Medulla oblongata (tissue), 1 donor: Measurements from ENCODE around the gene B3GNT2.
"Not testable (repeated sequence)": the region's sequence is repeated elsewhere in the genome, so short reads cannot be mapped to it uniquely, and the experiment has no call there.

Experiments
- DNase-seq: peaks from one replicate; pipeline ENCODE4 v3.0.0-alpha.2; 2015; ENCODE audit errors: extremely low spot score

Gene B3GNT2, protein sequence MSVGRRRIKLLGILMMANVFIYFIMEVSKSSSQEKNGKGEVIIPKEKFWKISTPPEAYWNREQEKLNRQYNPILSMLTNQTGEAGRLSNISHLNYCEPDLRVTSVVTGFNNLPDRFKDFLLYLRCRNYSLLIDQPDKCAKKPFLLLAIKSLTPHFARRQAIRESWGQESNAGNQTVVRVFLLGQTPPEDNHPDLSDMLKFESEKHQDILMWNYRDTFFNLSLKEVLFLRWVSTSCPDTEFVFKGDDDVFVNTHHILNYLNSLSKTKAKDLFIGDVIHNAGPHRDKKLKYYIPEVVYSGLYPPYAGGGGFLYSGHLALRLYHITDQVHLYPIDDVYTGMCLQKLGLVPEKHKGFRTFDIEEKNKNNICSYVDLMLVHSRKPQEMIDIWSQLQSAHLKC

GRCh38 chr2:62195421-62196277 lies at the start of gene B3GNT2:
B3GNT2 (plus strand) TSS chr2:62196115; CDS start chr2:62222221, 26,106 bp downstream.
- DNase-seq, result peak; percentile 81

- not testable (repeated sequence) for DNase-seq
Observed at GRCh38 chr2:62146790-62147189, 49.1 kb upstream of the B3GNT2 start.

GRCh38 chr2:62147610-62148301 lies 48.2 kb upstream of the B3GNT2 start:
- DNase-seq, result no peak

GRCh38 chr2:62149708-62150107 lies 46.2 kb upstream of the B3GNT2 start:
- no peak for DNase-seq

- DNase-seq, result no peak
Observed at GRCh38 chr2:62150597-62151305, 45.2 kb upstream of the B3GNT2 start.

- DNase-seq, result peak; percentile 21
Observed at GRCh38 chr2:62151306-62151638, 44.6 kb upstream of the B3GNT2 start.

GRCh38 chr2:62152000-62152399 lies 43.9 kb upstream of the B3GNT2 start:
- DNase-seq, result no peak

GRCh38 chr2:62156861-62157496 lies 38.9 kb upstream of the B3GNT2 start:
- peak; percentile 22 for DNase-seq

DNA sequence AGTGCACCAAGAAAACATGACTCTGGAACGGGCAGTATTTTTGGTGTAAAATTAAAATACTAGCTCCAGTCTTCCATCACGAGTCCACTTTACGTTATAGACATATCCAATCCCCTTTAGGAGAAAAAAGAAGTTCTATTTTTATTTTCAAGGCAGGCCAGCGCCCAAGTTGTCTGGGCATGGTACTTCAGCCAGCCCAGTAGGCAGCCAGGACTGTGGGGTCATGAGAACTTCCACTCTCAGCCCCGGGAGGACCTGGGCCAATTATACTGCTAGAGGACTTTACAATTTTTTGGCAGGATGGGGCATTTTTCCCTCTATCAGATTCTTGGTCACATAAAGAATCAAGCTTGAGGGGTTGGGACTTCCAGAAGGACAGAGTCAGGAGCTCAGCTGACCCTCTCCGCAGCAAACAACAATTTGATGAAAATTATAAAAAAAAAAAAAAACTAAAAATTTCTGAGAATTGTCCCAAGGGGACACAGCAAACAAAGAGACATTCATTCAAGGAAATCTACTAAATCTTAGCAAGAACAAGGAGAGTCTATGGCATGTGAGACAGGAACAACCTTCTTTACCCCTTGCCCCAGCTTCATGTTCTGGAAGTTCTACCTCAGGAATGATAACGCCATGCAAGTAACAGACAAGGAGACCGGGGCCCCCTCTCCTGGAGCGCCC lies 37.3 kb upstream of the B3GNT2 start:
- peak; percentile 38 for DNase-seq

DNA sequence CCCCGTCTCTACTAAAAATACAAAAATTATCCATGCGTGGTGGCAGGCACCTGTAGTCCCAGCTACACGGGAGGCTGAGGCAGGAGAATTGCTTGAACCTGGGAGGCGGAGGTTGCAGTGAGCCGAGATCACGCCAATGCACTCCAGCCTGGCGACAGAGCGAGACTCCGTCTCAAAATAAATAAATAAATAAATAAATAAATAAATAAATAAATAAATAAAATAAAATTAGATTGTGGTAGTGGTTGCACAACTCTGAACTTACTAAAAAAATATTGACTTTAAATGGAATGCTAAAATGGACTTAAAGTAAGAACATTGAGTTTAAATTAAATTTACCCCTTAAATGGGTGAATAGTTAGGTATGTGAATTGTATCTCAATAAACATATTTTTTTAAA lies 35.2 kb upstream of the B3GNT2 start:
- not testable (repeated sequence) for DNase-seq

- no peak for DNase-seq
Observed at GRCh38 chr2:62163106-62163831, 32.6 kb upstream of the B3GNT2 start.

DNA sequence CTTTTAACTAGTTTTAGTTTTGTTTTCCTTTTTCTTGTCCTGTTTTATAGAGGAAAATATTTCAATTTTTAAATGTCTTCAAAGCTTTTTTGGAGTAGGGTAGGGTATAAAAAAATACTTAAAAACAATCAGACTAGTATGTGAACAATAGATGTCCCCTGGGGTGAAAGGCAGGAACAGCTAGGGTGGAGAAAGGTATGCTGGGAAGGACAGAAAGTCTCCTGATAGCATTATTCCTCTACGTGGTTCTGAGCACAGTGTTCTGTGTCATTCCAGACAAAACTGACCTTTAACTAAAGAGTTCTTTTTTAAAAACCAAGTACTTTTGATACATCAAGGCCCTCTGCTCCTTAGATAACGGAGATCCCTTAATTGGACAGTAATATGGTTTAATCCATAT lies 32.1 kb upstream of the B3GNT2 start:
- no peak for DNase-seq

- DNase-seq, result no peak
Observed at GRCh38 chr2:62175728-62176127, 20.2 kb upstream of the B3GNT2 start.

DNA sequence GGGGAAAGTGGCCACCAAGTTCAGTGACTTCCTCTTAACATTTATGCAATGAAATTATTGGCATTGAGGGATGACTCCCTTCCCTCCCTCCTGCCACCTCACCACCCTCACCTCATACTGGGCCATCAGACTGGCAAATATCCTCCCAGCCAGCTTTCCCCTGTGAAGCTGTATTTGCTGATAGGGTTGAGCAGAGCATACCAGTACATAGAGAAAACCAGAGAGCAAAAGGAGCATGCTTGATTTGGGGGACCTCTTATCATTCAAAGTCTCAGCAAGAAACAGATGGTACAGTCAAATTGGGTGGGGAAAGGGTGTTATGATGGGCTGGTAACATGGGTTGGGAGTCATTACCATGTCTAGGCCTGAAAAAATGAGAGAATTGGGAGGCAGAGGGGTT lies 19.1 kb upstream of the B3GNT2 start:
- no peak for DNase-seq

DNA sequence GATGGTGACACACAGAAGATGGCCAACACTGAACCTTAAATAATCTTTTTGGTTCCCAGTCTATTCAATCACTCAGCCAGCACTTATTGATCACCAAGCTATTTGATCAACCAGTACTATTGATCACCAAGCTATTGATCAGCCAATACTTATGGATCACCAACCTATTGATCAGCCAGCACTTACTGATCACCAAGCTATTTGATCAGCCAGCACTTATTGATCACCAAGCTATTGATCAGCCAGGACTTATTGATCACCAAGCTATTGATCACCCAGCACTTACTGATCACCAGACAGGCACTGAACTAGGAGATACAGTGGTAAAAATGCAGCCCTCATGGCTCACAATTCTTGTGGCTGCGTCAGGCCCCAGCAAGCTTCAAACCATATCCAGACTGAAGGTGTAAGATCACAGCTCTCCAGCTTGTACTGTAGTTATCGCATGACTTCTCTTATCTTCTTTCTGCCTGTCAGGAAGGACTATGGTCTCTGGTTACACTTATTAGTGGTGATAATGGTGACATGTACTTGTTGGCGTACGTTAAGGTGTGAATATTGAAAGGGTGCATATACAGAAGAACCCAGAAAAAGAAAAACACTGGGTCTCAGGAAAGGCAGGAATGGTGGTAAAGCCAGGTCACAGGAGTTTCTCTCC lies 18.4 kb upstream of the B3GNT2 start:
- no peak for DNase-seq

- DNase-seq, result peak; percentile 61
Observed at GRCh38 chr2:62178741-62179271, 17.1 kb upstream of the B3GNT2 start.

DNA sequence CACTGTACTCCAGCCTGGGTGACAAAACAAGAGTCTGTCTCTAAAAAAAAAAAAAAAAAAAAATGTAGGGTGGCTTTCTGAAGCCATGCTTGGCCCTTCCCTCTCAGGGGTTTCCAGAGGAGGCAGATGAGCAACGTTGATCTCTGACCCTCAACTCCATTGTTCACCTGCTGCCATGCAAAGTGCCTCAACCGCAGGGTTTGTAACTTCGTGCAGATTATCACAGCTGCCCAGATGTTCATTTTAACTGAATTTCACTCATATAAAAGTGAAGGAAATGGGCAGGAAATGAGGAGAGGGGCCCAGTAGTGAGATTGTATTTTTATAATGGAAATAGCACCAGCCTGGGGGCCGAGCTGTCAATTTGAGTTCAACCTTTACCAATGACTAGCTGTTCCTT lies 14.9 kb upstream of the B3GNT2 start:
- no peak for DNase-seq

- DNase-seq, result no peak
Observed at GRCh38 chr2:62181843-62182242, 14.1 kb upstream of the B3GNT2 start.
